Esophagus muscularis mucosa (tissue), 3 donors: ENCODE measurements around the gene CDADC1.

Experiments used
- CTCF ChIP-seq, 3 experiments: fragments of 200-600 bp in 2 of 3; fragments of 450-650 bp in 1 of 3; sonication (generic) in 2 of 3; IDR thresholded peaks; one replicate each; pipeline ENCODE4 v1.5.1; 2017 to 2019; ENCODE audit warnings: antibody characterized with exemption in 3 of 3, mild to moderate bottlenecking in 2 of 3, moderate library complexity in 1 of 3
- POLR2A ChIP-seq: fragments of 450-650 bp; IDR thresholded peaks from one replicate; pipeline ENCODE4 v1.6.1; 2017; ENCODE audit warnings: antibody characterized with exemption, moderate library complexity, mild to moderate bottlenecking, low read depth
- POLR2AphosphoS5 ChIP-seq, 2 donors: sonication (generic); formaldehyde crosslinking; IDR thresholded peaks; one replicate each; pipeline ENCODE4 v1.6.1; 2017; ENCODE audit warnings: antibody characterized with exemption in 2 of 2

GRCh38 chr13:49341941-49342340, 94.2 kb downstream of the CDADC1 start:
- TF ChIP-seq CTCF (IDR thresholded peaks at IDR 0.05) (no peak), POLR2AphosphoS5 (IDR thresholded peaks at IDR 0.05) (no peak), POLR2A (no peak)
